Right lung (tissue), 10 donors: Measurements from ENCODE around the gene OR9Q1. TPM values are rescaled to one million over a fixed set of nuclear protein-coding genes. Genes with fewer than 3 reads are reported as not detected.
"Not testable (repeated sequence)": the region's sequence is repeated elsewhere in the genome, so short reads cannot be mapped to it uniquely, and the experiment has no call there.

Experiments used
- DNase-seq, 2 donors: peaks; one replicate each; pipeline ENCODE4 v3.0.0-alpha.2; 2013
- long read RNA-seq, 8 donors: transcript quantifications; one replicate each; lab custom pipeline, GENCODE V29; 2026
- polyA plus RNA-seq, 5 donors: library from polyadenylated mRNA; unstranded; fragments of 120-200 nt; gene quantifications; one replicate each; pipeline versions ENCODE4 v1.2.1 to v1.2.3, GENCODE V29; 2013; ENCODE audit warnings: inconsistent platforms in 1 of 5, low replicate concordance in 1 of 5; ENCODE audit not compliant: insufficient read length in 5 of 5, insufficient read depth in 1 of 5

The OR9Q1 gene, protein sequence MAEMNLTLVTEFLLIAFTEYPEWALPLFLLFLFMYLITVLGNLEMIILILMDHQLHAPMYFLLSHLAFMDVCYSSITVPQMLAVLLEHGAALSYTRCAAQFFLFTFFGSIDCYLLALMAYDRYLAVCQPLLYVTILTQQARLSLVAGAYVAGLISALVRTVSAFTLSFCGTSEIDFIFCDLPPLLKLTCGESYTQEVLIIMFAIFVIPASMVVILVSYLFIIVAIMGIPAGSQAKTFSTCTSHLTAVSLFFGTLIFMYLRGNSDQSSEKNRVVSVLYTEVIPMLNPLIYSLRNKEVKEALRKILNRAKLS
- not detected for polyA plus RNA-seq
- long read RNA-seq, donor 1, result 0 reads
- long read RNA-seq, donor 2, result 0 reads
- long read RNA-seq, donor 3, result 0 reads
- long read RNA-seq, donor 4, result 0 reads
- long read RNA-seq, donor 5, result 0 reads
- long read RNA-seq, donor 6, result 0 reads
- long read RNA-seq, donor 7, result 0 reads
- long read RNA-seq, donor 8, result 0 reads

DNA sequence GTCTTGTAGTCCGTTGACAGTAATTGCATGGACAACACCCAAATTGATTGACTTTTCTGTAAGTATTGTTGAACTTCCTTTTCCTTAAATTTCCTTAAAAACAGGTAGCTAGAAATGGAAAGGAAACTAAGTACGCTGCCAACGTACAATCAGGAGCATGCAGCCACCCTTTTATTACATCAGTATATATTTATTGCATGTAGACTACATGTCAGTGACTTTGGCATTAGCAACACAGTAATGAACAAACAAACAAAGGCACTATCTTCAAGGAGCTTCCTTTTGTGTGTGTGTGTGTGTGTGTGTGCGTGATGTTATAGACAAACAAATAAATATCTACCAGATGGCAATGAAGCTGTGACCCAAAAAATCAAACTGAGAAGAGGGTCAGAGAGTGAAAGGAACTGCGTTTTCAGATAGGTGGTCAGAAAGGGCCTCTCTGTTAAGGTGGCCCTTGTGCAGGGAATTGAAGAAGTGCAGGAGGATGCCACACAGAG, at the start of gene OR9Q1:
Gene OR9Q1 (plus strand): TSS at position 447 of the 497 bp plus-strand sequence. CDS start 155,564 bp downstream, outside the sequence.
- no peak for DNase-seq

DNA sequence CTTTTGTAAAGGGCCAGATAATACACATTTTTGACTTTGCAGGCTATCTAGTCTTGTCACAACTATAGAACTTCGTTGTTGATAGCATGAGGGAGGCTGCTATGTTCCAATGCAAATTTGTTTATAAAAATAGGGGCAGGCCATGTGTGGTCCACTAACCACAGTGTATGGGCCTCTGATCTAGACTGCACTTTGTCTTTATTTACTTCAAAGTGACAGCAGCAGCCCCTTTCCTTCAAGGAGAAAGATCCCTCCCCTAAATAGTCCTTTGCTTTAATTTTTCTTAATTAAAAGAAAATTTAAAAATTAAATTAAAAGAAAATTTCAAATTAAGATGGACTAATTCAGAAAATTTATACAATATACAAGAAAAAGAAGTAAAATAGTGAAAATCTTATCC, 49.5 kb upstream of the OR9Q1 start:
- no peak for DNase-seq

DNA sequence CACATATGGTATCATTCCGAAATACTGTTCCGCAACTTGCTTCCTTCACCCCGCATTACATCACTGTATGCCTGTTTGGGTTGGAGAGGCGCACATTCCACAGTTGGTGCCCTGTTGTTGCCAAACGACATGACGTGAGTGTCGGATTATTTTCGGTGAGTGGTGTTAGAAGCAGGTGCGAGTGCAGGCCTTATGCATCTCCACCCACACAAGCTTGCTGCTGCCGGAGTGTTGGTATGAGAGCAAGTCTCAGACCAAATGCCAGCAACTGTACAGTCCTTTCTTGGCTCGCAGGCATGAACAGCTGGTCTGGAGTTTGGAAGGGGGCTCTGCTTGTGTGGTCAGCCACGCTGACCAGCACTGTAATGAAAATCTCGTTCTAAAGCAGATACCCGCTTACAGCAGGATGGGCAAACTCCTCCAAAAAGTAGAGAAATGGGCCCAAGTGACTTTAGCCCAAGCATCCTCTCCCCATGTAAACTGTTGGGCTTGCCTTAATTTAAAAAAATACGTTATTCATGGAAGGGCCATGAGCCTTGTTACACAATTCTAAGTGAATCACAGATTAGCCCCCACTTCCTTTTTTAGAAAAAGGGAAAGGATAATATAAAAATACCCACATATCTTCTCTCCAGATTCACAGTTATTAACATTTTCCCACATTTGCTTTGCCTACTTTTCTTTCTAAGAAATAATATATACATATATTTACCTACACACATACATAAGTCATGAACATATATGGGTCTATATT, 48.7 kb upstream of the OR9Q1 start:
- no peak for DNase-seq

DNA sequence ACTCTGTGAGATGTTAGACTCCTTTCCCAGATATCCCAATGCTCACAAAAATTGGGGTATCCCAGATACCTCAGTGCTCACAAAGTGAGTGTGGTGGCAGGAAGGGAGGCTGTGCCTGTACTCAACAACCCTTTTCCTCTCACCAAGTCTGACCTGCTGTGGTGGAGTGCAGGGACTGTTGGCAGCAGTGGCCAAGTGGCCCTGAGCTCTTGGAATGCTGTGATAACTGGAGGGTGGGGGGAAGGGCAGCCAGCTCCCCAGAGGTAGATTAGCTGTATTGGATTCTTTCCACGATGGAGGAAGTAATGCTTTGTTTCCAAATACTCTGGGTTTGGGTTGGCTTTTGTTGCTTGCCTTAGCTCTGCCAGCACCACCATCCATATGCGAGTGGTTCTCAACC, 46.0 kb upstream of the OR9Q1 start:
- DNase-seq, result no peak

DNA sequence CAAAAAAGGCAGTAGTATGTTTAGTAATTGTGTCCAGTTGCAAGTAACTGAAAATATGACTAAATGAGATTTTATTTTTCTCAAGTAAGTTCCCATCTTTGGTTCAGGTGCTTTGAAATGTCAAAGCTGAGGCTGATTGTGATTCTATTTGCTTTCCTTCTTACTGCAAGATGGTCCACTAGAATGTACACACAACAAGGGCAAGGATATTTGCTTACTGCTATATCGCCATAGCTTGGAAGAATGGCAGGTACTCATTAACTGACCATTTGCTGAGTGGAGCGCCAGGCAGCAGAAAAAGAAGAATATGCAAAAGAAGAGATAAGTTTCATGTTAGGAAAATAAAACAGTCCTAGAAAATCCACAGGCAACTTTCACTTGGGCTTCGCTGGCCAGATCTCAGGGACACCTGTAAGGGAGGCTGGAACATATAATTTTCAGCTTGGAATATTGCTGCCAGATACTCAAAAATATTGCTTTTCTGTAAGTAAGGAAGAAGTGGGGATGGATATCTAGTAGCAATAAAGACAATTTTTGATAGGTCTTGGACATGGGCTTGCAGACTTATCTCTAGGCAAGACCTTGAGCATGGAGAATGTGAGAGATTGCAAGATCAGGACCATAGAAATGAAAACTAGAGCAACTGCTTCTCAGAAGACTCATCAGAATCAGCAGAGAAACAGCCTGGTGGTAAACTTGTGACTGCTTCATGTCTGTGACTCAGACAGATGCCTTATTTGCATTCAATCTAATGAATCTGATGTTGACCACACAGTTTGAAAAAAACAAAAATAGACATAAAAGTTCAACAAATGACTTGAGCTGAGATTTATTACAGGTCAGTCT, 44.8 kb upstream of the OR9Q1 start:
- DNase-seq, result no peak

DNA sequence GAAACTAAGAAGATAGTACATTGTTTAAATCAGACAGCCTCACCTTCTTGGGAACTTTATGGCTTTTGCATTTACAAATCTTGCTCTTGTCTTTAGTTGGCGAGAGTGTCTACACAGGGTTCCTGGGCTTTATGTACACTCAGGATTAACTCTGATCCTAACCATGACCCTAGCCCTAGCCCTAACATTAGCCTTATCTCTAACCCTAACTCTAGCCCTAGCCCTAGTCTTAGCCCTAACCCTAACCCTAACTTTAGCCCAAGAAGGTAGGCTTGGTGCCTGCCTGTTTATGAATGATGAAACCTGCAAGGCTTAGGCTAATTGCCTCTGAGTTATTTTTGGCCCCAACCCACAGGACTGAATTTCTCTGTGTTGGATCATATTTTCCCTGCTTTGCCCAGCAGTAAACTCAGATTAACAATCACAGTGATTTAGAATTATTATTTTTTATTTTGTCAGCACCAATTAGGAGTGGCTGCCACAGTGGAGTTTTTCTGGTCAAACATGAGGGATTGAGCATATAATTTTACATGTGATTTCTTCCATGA, 44.1 kb upstream of the OR9Q1 start:
- DNase-seq, result no peak

DNA sequence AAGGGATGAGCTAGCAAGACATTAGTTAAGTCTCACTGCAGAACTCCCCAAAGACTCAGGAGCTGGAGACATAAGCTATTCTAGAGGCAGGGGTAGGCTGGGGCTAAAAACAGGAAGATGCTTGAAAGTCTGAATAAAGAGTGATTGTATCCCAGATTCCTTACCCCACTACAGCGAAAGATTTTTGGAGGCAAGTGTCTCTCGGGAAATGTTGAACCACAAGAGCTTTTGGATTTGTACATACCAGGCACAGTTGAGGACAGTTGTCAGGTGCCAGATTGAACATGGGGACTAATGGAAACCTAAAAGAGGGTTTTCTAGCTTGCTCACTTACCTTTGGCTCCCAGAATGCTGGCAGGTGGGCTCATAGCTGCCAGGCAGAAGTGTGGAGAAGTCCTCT, 43.5 kb upstream of the OR9Q1 start:
- DNase-seq, result no peak

DNA sequence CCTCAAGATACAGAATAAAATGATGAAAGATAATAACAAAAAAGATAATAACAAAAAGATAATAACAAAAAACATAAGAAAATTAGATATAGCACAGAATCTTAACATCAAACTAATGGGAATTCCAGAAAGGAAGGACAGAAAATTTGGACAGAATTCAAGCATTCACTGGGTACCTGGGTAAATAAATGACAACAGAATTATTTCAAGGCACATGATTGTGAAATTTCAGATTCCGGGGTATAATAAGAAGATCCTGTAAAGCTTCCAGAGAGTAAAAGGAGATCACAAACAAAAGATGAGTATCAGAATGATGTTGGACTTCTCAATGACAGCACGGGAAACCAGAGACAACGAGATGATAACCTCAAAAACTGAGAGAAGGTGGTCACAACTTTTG, 42.1 kb upstream of the OR9Q1 start:
- DNase-seq, result no peak

DNA sequence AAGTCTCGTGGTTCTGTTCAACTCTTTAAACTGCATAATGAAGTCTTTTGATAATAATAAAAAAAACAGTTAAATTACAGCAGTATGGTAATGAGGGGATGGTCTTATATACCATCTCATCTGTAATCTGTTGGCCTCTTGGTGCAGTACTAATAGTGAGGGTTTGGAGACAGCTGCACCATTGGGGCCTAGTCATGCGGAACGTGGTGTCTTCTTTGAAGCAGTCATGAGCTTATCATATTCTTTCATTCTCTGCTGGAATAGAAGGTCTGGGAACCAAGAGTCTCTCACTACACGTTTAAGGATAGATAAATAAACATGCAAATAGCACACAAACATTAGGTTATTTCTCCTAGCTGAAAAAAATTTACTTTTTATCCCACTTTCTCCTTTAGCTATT, 40.9 kb upstream of the OR9Q1 start:
- no peak for DNase-seq

DNA sequence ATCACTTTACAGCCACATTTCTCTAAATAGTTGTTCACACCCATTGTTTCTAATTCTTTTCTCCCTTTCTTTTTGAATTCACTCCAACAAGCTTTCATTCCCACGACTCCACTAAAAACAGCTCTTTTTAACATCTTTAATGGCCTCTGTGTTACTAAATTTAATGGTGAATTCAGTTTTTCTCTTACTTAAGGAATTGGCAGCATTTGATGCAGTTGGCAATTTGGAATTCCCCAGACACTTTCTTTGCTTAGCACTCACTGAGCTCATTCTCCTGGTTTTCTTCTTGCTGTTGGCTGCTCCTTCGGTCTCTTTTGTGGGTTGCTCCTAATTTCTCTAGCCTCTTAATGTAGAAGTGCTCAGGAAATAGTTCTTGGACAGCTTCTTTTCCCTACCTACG, 40.5 kb upstream of the OR9Q1 start:
- DNase-seq, result no peak

DNA sequence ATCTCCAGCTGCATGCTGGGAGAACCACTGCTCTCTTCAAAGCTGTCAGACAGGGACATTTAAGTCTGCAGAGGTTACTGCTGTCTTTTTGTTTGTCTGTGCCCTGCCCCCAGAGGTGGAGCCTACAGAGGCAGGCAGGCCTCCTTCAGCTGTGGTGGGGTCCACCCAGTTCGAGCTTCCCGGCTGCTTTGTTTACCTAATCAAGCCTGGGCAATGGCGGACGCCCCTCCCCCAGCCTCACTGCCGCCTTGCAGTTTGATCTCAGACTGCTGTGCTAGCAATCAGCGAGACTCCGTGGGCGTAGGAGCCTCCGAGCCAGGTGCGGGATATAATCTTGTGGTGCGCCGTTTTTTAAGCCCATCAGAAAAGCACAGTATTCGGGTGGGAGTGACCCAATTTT, 24.2 kb upstream of the OR9Q1 start:
- DNase-seq, result not testable (repeated sequence)

DNA sequence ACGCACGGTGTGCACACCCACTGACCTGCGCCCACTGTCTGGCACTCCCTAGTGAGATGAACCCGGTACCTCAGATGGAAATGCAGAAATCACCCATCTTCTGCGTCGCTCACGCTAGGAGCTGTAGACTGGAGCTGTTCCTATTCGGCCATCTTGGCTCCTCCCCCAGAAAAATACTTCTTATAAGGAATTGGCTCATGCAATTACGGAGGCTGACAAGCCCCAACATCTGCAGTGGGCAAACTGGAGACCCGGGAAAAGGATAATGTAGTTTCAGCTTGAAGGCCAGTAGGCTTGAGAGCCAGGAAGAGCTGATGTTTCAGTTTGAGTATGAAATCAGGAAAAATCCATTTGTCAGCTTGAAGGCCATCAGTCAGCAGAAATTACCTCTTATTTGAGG, 23.7 kb upstream of the OR9Q1 start:
- DNase-seq, result not testable (repeated sequence)

DNA sequence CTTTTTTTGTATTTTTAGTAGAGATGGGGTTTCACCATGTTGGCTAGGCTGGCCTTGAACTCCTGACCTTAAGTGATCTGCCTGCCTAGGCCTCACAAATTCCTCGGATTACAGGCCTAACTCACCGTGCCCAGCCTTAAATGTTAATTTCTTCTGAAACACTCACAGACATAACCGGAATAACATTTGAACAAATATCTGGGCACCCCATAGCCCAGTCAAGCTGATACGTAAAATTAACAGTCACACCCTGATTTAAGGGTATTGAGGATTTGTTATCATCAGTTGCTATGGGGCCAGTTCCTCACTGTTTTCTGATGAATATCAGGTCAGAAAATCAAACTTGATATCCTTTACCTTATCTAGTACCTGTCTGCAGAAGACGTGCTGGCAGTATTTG, 23.0 kb upstream of the OR9Q1 start:
- no peak for DNase-seq

DNA sequence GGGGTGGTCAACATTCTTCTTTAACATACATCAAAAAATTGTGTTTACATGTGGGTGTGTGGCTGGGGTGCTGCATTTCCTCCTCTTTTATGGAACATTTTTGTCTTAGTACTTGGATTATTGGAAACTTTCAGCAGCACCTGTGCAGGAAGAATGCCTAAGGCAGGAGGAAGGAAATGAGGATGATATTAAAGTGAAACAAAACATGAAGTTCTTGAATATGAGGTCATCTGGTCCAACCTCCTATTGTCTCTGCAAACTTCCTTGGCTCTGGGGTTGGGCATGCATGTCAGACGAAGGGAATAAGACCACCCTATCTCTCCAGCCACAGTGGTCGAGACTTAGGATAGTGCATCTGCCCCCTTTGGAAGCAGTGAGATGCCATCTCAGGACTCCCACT, 20.6 kb upstream of the OR9Q1 start:
- DNase-seq, result no peak

DNA sequence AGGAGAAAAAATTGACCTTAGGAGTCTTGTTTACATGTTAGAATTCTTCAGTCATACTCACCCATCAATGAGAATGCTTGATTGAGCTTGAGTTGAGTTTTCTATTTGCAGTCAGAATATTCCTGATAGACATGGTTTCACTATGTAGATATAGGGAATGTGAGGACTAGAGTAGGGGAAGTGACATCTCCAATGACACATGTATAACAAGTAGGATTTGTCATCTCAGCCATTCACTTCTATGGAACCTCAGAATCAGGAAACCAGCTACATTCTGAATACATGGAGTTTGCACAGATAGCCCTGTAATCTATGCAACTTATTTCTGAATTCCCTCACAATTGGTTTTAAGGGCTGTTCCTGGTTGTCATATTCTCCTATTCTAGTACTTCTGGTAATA, 20.1 kb upstream of the OR9Q1 start:
- DNase-seq, result no peak

DNA sequence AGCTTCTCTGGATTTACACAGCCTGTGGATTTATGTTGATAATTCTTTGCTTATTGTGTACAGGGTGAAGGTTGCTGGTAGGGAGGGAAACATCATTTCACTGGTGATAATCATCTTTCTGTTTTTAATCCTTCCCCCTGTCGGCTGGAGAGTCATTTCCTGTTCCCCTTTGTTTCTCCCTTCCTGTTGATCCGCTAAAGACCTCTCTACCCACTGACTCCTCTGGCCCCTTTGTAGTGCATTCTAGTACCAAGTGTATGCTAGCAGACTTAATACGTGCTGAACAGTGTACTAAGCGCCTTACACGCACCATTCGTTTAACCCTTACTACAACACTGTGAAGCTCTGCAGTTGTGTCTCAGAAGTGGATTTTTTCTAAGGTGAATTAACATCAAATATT, 19.0 kb upstream of the OR9Q1 start:
- DNase-seq, result no peak

DNA sequence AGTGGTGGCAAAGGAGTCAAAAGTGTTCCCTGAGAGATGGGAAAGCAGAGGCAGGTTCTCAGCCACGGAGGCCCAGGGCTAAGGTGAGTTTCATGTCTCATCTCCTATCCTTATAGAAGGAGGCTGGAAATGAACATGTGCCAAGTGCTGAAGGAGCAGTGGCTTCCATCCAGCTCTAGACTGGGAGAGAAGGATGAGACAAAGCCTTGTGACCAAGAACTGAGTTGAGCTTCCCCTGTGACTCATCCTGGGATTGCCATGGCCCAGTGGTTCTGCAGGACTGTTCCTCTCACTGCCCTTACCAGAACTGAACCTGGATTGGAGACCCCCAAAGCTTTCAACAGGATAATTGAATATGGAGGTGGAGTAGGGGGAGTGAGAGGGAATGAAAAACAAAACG, 16.7 kb upstream of the OR9Q1 start:
- no peak for DNase-seq

DNA sequence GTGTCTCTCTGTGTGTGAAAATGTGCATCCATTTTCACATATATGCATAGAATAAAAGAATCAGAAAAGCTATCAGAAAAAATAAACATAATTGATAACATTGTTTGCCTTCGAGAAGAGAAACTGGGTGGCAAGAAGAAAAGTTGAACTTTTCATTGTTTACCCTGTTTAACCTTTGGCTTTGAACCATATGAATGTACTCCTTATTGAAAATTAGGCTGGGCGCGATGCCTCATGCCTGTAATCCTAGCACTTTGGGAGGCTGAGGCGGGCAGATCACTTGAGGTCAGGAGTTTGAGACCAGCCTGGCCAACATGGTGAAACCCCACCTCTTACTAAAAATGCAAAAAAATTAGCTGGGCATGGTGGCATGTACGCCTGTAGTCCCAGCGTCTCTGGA, 11.9 kb upstream of the OR9Q1 start:
- no peak for DNase-seq

DNA sequence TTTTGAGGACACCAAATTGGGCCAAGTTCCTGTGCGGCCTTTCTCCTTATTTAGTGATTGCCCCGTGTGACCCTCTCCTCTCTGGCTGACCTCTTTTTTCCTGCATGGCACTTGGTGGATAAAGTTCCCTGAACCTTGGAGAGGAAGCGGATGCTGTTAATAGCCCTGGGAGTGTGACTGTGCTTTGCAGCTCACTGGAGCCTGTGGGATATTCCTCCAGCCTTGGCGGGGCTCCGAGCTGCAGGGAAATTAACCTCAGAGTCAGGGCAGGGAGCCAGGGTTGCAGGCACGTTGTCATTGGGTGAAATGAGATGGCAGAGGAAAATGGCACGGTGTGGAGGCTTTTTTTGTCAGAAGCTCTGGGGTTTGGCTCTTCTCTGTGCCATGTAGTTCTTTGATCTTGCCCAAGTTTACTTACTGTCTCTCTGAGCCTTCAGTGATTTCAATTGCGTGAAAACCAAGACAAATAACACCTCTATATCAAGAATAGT, 965 bp downstream of the OR9Q1 start:
- DNase-seq, result peak; percentile 36 to 52

DNA sequence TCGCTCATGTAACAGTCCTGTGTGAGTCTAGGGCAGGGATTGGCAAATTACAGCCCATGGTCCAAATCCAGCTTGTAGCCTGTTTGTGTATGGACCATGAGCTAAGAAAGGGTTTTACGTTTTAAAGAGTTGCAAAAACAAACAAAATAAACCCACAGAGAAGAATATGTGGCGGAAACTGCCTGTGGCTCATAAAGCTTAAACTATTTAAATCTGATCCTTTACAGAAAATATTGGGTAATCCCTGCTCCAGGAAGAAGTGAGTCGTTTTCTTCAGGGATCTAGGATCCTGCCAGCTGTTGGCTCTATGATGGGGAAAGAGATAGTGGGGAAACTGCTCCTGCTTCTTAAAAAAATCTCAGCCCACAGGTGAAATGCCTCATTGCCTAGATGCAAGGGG, 3.7 kb downstream of the OR9Q1 start:
- no peak for DNase-seq

DNA sequence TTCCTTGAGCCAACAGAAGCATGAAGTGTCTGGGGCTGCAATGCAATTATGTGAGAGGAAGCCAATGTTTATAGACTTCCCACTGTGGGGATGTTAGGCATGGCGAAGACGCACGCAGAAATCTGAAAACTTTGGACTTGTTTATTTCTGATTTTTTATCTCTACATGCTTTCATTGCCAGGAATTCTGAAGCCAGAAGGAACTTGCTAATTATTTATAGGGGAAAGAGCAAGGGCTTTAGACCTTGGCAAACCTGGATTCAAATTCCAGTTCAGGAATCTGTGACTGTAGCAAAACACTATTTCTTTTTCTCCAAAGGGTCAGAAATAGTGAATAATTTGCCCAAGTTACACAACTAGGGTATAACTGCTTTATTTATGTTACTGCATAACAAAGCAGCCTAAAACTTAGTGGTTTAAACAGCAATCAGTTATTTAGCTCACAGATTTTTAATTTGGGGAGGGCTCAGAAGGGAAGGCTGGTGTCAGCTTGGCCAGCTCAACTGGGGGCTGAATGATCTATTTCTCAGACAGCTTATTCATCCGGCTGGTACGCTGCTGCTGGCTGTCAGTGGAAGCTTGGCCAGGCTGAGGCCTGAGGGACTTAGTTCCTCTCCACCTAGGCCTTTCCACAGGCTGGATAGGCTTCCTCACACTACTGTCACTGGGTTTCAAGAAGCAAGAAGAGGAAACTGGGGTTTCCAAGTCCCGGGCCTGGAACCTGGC, 5.2 kb downstream of the OR9Q1 start:
- peak; percentile 37 to 42 for DNase-seq
